OCI-M2 (cell line): ENCODE results near the gene ATOH8.
A peak's percentile ranks its signal among the peaks of the same experiment; 100 is the strongest.

Experiments used
- DNase-seq: peaks from one replicate; lab custom pipeline; 2025; ENCODE audit not compliant: unreplicated experiment; lab: John Stamatoyannopoulos, UW

ATOH8 gene

GRCh38 chr2:85785871-85786270 is 32.1 kb downstream of the ATOH8 start:
- DNase-seq = no peak

GRCh38 chr2:85786444-85786843 is 32.7 kb downstream of the ATOH8 start:
- no peak for DNase-seq

GRCh38 chr2:85786865-85787264 is 33.1 kb downstream of the ATOH8 start:
- DNase-seq = no peak

GRCh38 chr2:85787282-85787980 is 33.6 kb downstream of the ATOH8 start:
- no peak for DNase-seq

GRCh38 chr2:85787981-85788340 is 34.2 kb downstream of the ATOH8 start:
- no peak for DNase-seq

- DNase-seq = no peak
These were observed 34.8 kb downstream of the ATOH8 start for GRCh38 chr2:85788603-85789002.

GRCh38 chr2:85789271-85789670 is 35.5 kb downstream of the ATOH8 start:
- no peak for DNase-seq

GRCh38 chr2:85790032-85790431 is 36.2 kb downstream of the ATOH8 start:
- no peak for DNase-seq

- no peak for DNase-seq
These were observed 36.9 kb downstream of the ATOH8 start for GRCh38 chr2:85790499-85791188.

- DNase-seq = no peak
These were observed 38.1 kb downstream of the ATOH8 start for GRCh38 chr2:85791704-85792565.

GRCh38 chr2:85792783-85793441 is 39.1 kb downstream of the ATOH8 start:
- no peak for DNase-seq

- no peak for DNase-seq
These were observed 39.8 kb downstream of the ATOH8 start for GRCh38 chr2:85793584-85793983.

GRCh38 chr2:85794038-85794441 is 40.2 kb downstream of the ATOH8 start:
- no peak for DNase-seq

GRCh38 chr2:85794491-85795121 is 40.8 kb downstream of the ATOH8 start:
- no peak for DNase-seq

- no peak for DNase-seq
These were observed 41.7 kb downstream of the ATOH8 start for GRCh38 chr2:85795331-85796045.

GRCh38 chr2:85796046-85796340 is 42.2 kb downstream of the ATOH8 start:
- DNase-seq = no peak

- DNase-seq = no peak
These were observed 42.8 kb downstream of the ATOH8 start for GRCh38 chr2:85796341-85797262.

- DNase-seq = no peak
These were observed 43.5 kb downstream of the ATOH8 start for GRCh38 chr2:85797263-85797660.

- peak; percentile 10 for DNase-seq
These were observed 44.1 kb downstream of the ATOH8 start for GRCh38 chr2:85797921-85798320.
